Measurements from ENCODE around the gene ARHGAP8.

The ARHGAP8 gene

GRCh38 chr22:44760476-44760875 is 8.1 kb downstream of the ARHGAP8 start:
- no peaks in the 10 kb centered on the region for H3K36me3 Mint-ChIP-seq (ENCODE audit: low read depth)
- H3K4me3 Mint-ChIP-seq, result no peak overlapping the region
- peaks cover 10% of the 10 kb centered on the region for H3K9me3 Mint-ChIP-seq
- peaks cover 15% of the 10 kb centered on the region for H3K27me3 Mint-ChIP-seq
- no peak overlapping the region for H3K27ac Mint-ChIP-seq
- no peaks in the 10 kb centered on the region for H3K4me1 Mint-ChIP-seq (ENCODE audit: low read depth)

- Mint-ChIP-seq H3K27me3 (peaks cover 11% of the 10 kb centered on the region), H3K4me3 (no peak overlapping the region), H3K9me3 (peaks cover 10% of the 10 kb centered on the region), H3K27ac (no peak overlapping the region), H3K4me1 (ENCODE audit: low read depth) (no peaks in the 10 kb centered on the region), H3K36me3 (ENCODE audit: low read depth) (no peaks in the 10 kb centered on the region)
Observed at GRCh38 chr22:44761025-44761424, 8.7 kb downstream of the ARHGAP8 start.

- no peaks in the 10 kb centered on the region for H3K4me1 Mint-ChIP-seq (ENCODE audit: low read depth)
- H3K9me3 Mint-ChIP-seq, result peaks cover 10% of the 10 kb centered on the region
- no peak overlapping the region for H3K27ac Mint-ChIP-seq
- H3K27me3 Mint-ChIP-seq, result peaks cover 6% of the 10 kb centered on the region
- no peak overlapping the region for H3K4me3 Mint-ChIP-seq
- no peaks in the 10 kb centered on the region for H3K36me3 Mint-ChIP-seq (ENCODE audit: low read depth)
Observed at GRCh38 chr22:44764373-44764772, 12.0 kb downstream of the ARHGAP8 start.

- Mint-ChIP-seq H3K4me1 (ENCODE audit: low read depth) (no peaks in the 10 kb centered on the region), H3K4me3 (no peak overlapping the region), H3K27me3 (peaks cover 3% of the 10 kb centered on the region), H3K36me3 (ENCODE audit: low read depth) (no peaks in the 10 kb centered on the region), H3K9me3 (peaks cover 10% of the 10 kb centered on the region), H3K27ac (no peak overlapping the region)
Observed at GRCh38 chr22:44764974-44765373, 12.6 kb downstream of the ARHGAP8 start.

GRCh38 chr22:44765571-44766285 is 13.4 kb downstream of the ARHGAP8 start:
- Mint-ChIP-seq H3K36me3 (ENCODE audit: low read depth) (no peaks in the 10 kb centered on the region), H3K27ac (no peak overlapping the region), H3K4me1 (ENCODE audit: low read depth) (no peaks in the 10 kb centered on the region), H3K4me3 (no peak overlapping the region), H3K27me3 (peaks cover 3% of the 10 kb centered on the region), H3K9me3 (peaks cover 10% of the 10 kb centered on the region)

- H3K27ac Mint-ChIP-seq, result no peak overlapping the region
Observed at GRCh38 chr22:44773082-44773481, 20.7 kb downstream of the ARHGAP8 start.

GRCh38 chr22:44775862-44776261 is 23.5 kb downstream of the ARHGAP8 start:
- H3K27ac Mint-ChIP-seq, result no peak overlapping the region
- no peaks in the 10 kb centered on the region for H3K36me3 Mint-ChIP-seq (ENCODE audit: low read depth)
- no peaks in the 10 kb centered on the region for H3K4me1 Mint-ChIP-seq (ENCODE audit: low read depth)
- H3K9me3 Mint-ChIP-seq, result peaks cover 13% of the 10 kb centered on the region
- peaks cover 5% of the 10 kb centered on the region for H3K27me3 Mint-ChIP-seq
- no peak overlapping the region for H3K4me3 Mint-ChIP-seq

More at GRCh38 chr22:44773082-44773481, 20.7 kb downstream of the ARHGAP8 start:
- Mint-ChIP-seq H3K4me3 (no peak overlapping the region), H3K4me1 (ENCODE audit: low read depth) (no peaks in the 10 kb centered on the region), H3K9me3 (peaks cover 13% of the 10 kb centered on the region), H3K36me3 (ENCODE audit: low read depth) (no peaks in the 10 kb centered on the region), H3K27me3 (no peaks in the 10 kb centered on the region)

GRCh38 chr22:44776605-44777363 is 24.4 kb downstream of the ARHGAP8 start:
- no peaks in the 10 kb centered on the region for H3K36me3 Mint-ChIP-seq (ENCODE audit: low read depth)
- peaks cover 13% of the 10 kb centered on the region for H3K9me3 Mint-ChIP-seq
- H3K27me3 Mint-ChIP-seq, result peaks cover 5% of the 10 kb centered on the region
- no peak overlapping the region for H3K27ac Mint-ChIP-seq
- no peaks in the 10 kb centered on the region for H3K4me1 Mint-ChIP-seq (ENCODE audit: low read depth)
- no peak overlapping the region for H3K4me3 Mint-ChIP-seq

GRCh38 chr22:44777364-44777755 is 25.0 kb downstream of the ARHGAP8 start:
- Mint-ChIP-seq H3K4me1 (ENCODE audit: low read depth) (no peaks in the 10 kb centered on the region), H3K36me3 (ENCODE audit: low read depth) (no peaks in the 10 kb centered on the region), H3K4me3 (no peak overlapping the region), H3K9me3 (peaks cover 12% of the 10 kb centered on the region), H3K27ac (no peak overlapping the region), H3K27me3 (peaks cover 5% of the 10 kb centered on the region)

- Mint-ChIP-seq H3K4me3 (no peak overlapping the region), H3K4me1 (ENCODE audit: low read depth) (no peaks in the 10 kb centered on the region), H3K36me3 (ENCODE audit: low read depth) (no peaks in the 10 kb centered on the region), H3K27ac (no peak overlapping the region), H3K27me3 (peaks cover 9% of the 10 kb centered on the region), H3K9me3 (no peaks in the 10 kb centered on the region)
Observed at GRCh38 chr22:44780876-44781449, 28.6 kb downstream of the ARHGAP8 start.

GRCh38 chr22:44782363-44782963 is 30.1 kb downstream of the ARHGAP8 start:
- H3K36me3 Mint-ChIP-seq (ENCODE audit: low read depth), result no peaks in the 10 kb centered on the region
- no peak overlapping the region for H3K4me3 Mint-ChIP-seq
- H3K27ac Mint-ChIP-seq, result no peak overlapping the region
- no peaks in the 10 kb centered on the region for H3K4me1 Mint-ChIP-seq (ENCODE audit: low read depth)
- H3K27me3 Mint-ChIP-seq, result peaks cover 9% of the 10 kb centered on the region
- H3K9me3 Mint-ChIP-seq, result no peaks in the 10 kb centered on the region

GRCh38 chr22:44783091-44783490 is 30.7 kb downstream of the ARHGAP8 start:
- H3K4me3 Mint-ChIP-seq, result no peak overlapping the region
- no peaks in the 10 kb centered on the region for H3K9me3 Mint-ChIP-seq
- peaks cover 9% of the 10 kb centered on the region for H3K27me3 Mint-ChIP-seq
- H3K27ac Mint-ChIP-seq, result no peak overlapping the region
- H3K36me3 Mint-ChIP-seq (ENCODE audit: low read depth), result no peaks in the 10 kb centered on the region
- H3K4me1 Mint-ChIP-seq (ENCODE audit: low read depth), result no peaks in the 10 kb centered on the region

GRCh38 chr22:44783581-44783980 is 31.2 kb downstream of the ARHGAP8 start:
- H3K4me1 Mint-ChIP-seq (ENCODE audit: low read depth), result no peaks in the 10 kb centered on the region
- no peak overlapping the region for H3K27ac Mint-ChIP-seq
- peaks cover 7% of the 10 kb centered on the region for H3K27me3 Mint-ChIP-seq
- no peak overlapping the region for H3K4me3 Mint-ChIP-seq
- H3K36me3 Mint-ChIP-seq (ENCODE audit: low read depth), result no peaks in the 10 kb centered on the region
- H3K9me3 Mint-ChIP-seq, result no peaks in the 10 kb centered on the region

- Mint-ChIP-seq H3K27me3 (peaks cover 4% of the 10 kb centered on the region), H3K36me3 (ENCODE audit: low read depth) (no peaks in the 10 kb centered on the region), H3K4me1 (ENCODE audit: low read depth) (no peaks in the 10 kb centered on the region), H3K4me3 (no peak overlapping the region), H3K9me3 (no peaks in the 10 kb centered on the region), H3K27ac (no peak overlapping the region)
Observed at GRCh38 chr22:44786136-44786535, 33.8 kb downstream of the ARHGAP8 start.

GRCh38 chr22:44786610-44787009 is 34.2 kb downstream of the ARHGAP8 start:
- Mint-ChIP-seq H3K27ac (no peak overlapping the region), H3K4me3 (no peak overlapping the region), H3K4me1 (ENCODE audit: low read depth) (no peaks in the 10 kb centered on the region), H3K36me3 (ENCODE audit: low read depth) (no peaks in the 10 kb centered on the region), H3K9me3 (no peaks in the 10 kb centered on the region), H3K27me3 (peaks cover 4% of the 10 kb centered on the region)
